ENCODE results near the gene LY9.

LY9 gene

DNA sequence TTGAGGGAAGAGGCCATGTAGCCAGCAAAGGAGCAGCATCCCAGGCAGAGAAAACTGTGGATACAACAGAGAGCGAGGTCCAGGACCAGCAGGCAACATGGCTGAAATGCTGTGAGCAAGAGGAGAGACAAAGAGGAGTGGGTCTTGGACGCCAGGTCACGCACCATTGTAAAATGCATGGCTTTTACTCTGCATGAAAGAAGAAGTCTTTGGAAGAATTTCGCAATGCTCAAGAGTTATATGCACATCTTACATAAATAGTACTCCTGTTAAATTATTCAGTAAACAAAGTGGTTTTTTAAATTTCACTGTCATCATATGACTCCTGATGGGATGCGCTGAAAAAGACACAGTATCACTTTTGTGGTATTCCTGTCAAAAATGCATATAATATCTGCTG is 63.2 kb downstream of the LY9 start:
- no peak for TF ChIP-seq CTCF (IDR thresholded peaks at IDR 0.05; ENCODE audit: low read depth, low read length)
- H3K9me3 ChIP-seq (ENCODE audit: severe bottlenecking): peaks cover 11% of the 10 kb centered on the region
- no peak for DNase-seq
- H3K27ac ChIP-seq: no peak overlapping the region
- no peak overlapping the region for H3K4me3 ChIP-seq (ENCODE audit: low read depth, low read length)
- H3K27me3 ChIP-seq (ENCODE audit: insufficient read depth, low read depth, severe bottlenecking): peaks cover 96% of the 10 kb centered on the region
- no peaks in the 10 kb centered on the region for H3K36me3 ChIP-seq

DNA sequence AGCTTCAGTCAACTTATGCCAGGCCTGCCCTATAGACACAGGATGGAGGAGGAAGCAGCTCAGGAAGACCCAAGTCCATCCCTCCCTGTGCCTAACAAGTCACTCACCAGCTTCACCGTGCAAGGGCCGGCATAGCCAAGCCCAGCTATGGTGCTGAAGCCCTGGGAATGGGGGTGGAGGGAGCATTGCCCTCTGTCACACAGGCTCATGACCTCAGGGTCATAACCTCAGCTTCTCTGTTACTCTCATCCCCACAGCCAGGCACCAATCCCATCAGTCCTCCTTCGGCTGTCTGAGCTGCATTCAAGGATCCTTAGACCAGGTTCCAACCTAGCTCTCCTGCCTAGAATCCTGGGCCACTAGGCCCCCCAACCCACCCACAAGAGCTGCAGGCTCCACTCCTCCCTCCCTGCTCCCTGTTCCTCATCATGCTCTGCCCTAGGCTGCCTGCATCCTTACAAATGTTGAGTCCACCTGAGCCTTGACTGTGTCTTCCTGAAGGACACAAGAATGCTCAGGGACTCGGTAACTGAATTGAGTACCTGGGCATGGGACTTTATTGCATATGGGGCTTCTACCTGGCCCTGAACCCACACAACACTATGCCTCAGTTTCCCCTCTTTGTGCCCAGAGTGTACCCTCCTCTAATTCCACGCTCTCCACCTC is 65.0 kb downstream of the LY9 start:
- Histone ChIP-seq H3K4me3 (ENCODE audit: low read depth, low read length) (no peak overlapping the region), H3K27ac (no peak overlapping the region), H3K36me3 (no peaks in the 10 kb centered on the region), H3K27me3 (ENCODE audit: insufficient read depth, low read depth, severe bottlenecking) (peaks cover 98% of the 10 kb centered on the region), H3K9me3 (ENCODE audit: severe bottlenecking) (peaks cover 11% of the 10 kb centered on the region)
- no peak for DNase-seq
- no peak for TF ChIP-seq CTCF (IDR thresholded peaks at IDR 0.05; ENCODE audit: low read depth, low read length)

DNA sequence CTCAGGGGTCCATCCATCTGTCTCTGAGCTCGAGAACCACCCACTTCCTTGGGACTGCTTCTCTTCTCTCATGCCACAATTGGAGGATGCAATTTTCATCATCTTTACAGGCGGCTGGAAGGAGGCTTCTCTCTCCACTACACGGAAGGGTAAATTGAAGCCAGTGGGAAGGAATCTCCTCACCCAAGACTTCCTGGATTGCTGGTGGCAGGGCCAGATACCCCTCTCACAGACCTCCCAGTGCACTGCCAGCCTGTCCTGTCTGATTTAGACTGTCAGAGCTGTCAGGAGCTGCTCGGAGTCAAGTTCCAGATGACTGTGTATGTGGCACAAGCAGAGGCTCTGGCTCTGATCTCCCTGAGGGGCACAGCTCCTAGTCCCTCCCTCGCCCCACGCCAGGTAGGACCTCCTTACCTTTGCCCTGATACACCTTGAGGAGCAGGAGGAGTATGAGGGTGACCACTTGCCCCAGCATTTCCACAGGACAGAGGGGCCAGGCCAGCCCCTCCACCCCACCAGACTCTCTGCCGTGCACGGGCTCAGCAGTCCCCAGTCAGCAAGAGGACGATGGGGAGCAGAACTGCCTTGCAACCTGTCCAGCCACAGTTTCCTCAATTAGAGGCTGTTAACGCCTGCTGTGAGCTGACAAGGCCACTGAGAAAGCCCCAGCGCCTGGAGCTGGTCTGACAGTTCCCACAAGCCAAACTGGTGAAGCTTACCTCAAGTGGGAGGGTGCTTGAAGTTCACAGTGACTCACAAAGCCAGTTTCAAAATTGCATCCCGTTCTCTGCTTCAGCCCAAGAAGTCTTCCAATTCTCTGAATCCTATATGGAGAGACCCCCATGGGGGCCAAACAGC is 66.5 kb downstream of the LY9 start, which contains the start of gene CD244:
Gene CD244, minus strand, starts transcription at position 685 of the 858 bp plus-strand sequence. Its CDS starts 210 bp downstream, at position 475.
- H3K36me3 ChIP-seq: no peaks in the 10 kb centered on the region
- peaks cover 11% of the 10 kb centered on the region for H3K9me3 ChIP-seq (ENCODE audit: severe bottlenecking)
- peaks cover 95% of the 10 kb centered on the region for H3K27me3 ChIP-seq (ENCODE audit: insufficient read depth, low read depth, severe bottlenecking)
- no peak within 1 kb of the TSS for H3K27ac ChIP-seq
- H3K4me3 ChIP-seq (ENCODE audit: low read depth, low read length): no peak within 1 kb of the TSS
- DNase-seq: no peak
- TF ChIP-seq CTCF (IDR thresholded peaks at IDR 0.05; ENCODE audit: low read depth, low read length): no peak

DNA sequence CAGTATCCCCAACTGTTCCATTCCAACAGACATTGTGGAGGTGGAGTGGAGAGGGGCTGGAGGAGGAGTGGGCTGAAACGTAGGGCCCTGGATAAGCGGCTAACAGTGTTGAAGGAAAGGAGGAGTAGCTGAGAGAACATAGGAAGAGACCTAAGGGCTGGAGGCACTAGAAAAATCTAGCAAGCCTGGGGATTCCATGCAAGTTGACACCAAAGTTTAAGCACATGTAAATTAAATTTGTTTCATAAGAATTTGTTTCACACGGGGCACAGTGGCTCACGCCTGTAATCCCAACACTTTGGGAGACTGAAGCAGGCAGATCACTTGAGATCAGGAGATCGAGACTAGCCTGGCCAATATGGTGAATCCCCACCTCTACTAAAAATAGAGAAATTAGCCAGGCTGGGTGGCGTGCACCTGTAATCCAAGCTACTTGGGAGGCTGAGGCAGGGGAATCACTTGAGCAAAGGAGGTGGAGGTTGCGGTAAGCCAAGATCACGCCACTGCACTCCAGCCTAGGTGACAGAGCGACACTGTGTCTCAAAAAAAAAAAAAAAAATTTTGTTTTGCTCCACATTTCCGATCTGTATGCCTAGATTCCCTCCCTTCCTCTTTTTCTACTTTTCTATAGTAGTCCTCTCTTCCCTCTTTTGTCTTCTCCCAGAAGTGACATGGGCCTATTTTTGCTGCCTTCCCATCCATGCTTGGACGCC is 67.2 kb downstream of the LY9 start:
- Histone ChIP-seq H3K27ac (no peak overlapping the region), H3K4me3 (ENCODE audit: low read depth, low read length) (no peak overlapping the region)

GRCh38 chr1:160863774-160864131 is 67.8 kb downstream of the LY9 start:
- DNase-seq: no peak
- Histone ChIP-seq H3K27ac (no peak overlapping the region), H3K36me3 (no peaks in the 10 kb centered on the region), H3K27me3 (ENCODE audit: insufficient read depth, low read depth, severe bottlenecking) (peaks cover 97% of the 10 kb centered on the region), H3K9me3 (ENCODE audit: severe bottlenecking) (peaks cover 7% of the 10 kb centered on the region), H3K4me3 (ENCODE audit: low read depth, low read length) (no peak overlapping the region)
- TF ChIP-seq CTCF (IDR thresholded peaks at IDR 0.05; ENCODE audit: low read depth, low read length): no peak

More for the DNA sequence above, 67.2 kb downstream of the LY9 start:
- Histone ChIP-seq H3K36me3 (no peaks in the 10 kb centered on the region), H3K9me3 (ENCODE audit: severe bottlenecking) (peaks cover 11% of the 10 kb centered on the region), H3K27me3 (ENCODE audit: insufficient read depth, low read depth, severe bottlenecking) (peaks cover 97% of the 10 kb centered on the region)
- no peak for TF ChIP-seq CTCF (IDR thresholded peaks at IDR 0.05; ENCODE audit: low read depth, low read length)
- DNase-seq: no peak
